Fibroblast of peridontal ligament (primary cell): ENCODE measurements around the gene SLC35F1.

Experiments
- DNase-seq: peaks from one replicate; pipeline ENCODE4 v3.0.0-alpha.2; 2010; ENCODE audit errors: extremely low read depth

The SLC35F1 gene

GRCh38 chr6:118122801-118123200 is 215.7 kb downstream of the SLC35F1 start:
- DNase-seq: no peak

DNA sequence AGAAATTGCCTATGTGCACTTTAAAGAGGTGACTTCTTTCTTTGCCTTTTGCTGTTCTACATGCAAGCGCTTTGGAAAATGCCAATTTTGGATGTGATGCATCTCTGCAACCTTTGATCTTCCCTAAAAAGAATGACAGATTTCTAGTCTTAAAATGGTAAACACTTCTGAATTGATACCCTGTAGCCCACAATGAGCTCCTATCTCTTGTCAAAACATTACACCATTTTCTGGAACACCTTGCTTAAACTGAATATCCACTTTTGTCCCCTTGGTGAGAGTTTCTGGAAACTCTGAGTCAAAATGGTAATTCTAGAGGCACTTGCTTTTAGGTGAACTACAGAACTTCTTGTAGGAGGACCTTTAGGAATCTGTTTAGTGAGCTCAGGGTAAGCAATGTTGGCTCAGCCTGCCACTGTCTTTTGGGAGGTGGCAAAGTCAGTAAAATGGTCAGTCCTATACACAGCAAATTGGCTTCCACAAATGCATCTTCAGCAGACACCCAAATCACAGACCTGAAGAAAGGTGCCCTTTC is 216.5 kb downstream of the SLC35F1 start:
- no peak for DNase-seq

GRCh38 chr6:118124851-118125250 is 217.8 kb downstream of the SLC35F1 start:
- DNase-seq: no peak

DNA sequence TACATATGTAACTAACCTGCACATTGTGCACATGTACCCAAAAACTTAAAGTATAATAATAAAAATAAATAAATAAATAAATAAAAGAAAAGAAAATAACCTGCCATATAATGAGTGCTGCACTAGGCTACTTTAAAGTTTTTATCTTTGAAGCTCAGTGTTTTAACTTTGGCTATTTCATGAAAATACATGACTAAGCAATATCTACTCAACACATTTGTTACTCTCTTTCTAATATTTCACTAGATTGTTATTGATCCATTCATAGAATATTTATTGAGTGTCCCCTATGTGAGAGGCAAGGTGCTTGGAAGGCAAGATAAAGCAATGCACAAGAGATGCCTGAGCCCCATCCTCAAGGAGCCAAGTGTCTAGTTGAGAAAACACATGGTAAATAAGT is 221.7 kb downstream of the SLC35F1 start:
- no peak for DNase-seq

GRCh38 chr6:118134206-118134605 is 227.1 kb downstream of the SLC35F1 start:
- no peak for DNase-seq

DNA sequence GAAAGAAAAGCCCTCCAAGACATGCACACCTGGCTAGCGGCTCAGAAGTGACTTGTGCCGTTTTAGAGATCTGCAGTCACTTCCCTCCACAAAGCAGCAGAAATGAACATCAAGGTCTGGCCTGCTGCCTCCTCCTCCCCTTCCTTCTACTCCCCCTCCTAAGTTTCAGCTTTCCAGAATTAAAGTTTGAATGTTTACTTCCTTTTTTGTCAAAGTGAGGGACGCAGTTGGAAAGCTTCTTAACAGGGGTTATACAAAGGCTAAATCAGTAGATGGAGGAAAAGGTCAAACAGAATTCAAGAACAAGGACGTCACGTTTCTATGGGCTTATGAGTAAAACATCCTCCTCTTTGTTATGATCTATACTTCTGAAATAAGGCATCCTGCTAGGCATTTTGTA is 227.7 kb downstream of the SLC35F1 start:
- DNase-seq: no peak

- no peak for DNase-seq
These were observed 228.3 kb downstream of the SLC35F1 start for GRCh38 chr6:118135371-118135770.

- DNase-seq: no peak
These were observed 234.1 kb downstream of the SLC35F1 start for GRCh38 chr6:118141211-118141610.

DNA sequence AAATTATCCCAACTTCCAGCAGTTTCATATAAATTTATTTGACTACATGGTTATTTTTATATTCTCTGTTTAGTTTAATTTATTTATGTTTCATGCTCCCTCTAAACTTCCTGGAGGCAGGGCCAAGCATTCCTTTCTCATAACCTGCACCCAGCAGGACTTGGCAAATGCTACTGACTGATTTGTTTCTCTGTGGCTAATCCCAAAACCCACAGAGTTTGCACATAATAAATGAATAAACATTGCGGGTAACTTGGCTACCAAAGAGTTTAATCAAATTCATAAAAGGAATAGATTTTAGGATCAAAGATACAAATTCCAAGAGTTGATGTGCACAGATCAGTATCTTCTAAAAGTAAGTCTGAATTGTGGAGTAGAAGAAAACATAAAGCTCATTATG is 239.5 kb downstream of the SLC35F1 start:
- DNase-seq: no peak

GRCh38 chr6:118147511-118147910 is 240.4 kb downstream of the SLC35F1 start:
- DNase-seq: no peak

GRCh38 chr6:118148561-118148960 is 241.5 kb downstream of the SLC35F1 start:
- no peak for DNase-seq

- no peak for DNase-seq
These were observed 245.5 kb downstream of the SLC35F1 start for GRCh38 chr6:118152524-118152923.

- no peak for DNase-seq
These were observed 254.3 kb downstream of the SLC35F1 start for GRCh38 chr6:118161343-118161742.

- DNase-seq: no peak
These were observed 256.5 kb downstream of the SLC35F1 start for GRCh38 chr6:118163542-118163941.

DNA sequence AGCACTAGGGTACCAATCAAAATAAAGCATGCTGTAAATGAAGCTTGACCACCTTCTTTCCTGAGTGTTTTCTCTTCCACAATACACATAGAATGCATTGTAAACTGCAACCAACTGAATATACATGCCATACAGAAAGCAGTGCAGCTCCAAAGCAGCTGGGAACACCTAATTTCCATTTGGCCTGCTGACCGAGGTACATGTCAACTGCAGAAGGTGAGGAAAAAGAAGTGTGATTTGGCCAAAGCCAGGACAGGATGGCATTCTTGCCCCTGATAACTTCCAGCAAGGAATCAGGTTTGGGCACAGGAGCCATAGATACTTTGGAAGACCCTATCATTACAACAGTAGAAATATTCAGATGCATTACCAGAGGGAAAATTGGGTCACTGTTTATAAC is 258.4 kb downstream of the SLC35F1 start:
- no peak for DNase-seq

DNA sequence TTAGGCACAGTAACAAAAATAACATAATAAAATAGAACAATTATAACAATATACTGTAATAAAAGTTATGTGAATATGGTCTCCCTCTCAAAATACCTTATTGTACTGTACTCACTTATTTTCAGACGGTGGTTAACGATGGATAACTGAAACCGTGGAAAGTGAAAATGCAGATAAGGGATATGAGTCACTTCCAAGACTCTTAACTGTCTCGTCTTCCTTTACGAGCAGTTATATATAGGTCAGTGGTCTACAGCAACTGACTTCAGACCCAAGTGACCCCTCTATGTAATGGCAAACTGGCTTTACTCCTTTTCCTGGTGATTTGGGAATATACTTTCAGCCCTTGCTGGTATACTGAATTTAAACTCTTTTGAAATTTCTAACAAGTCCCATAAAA is 261.4 kb downstream of the SLC35F1 start:
- no peak for DNase-seq

DNA sequence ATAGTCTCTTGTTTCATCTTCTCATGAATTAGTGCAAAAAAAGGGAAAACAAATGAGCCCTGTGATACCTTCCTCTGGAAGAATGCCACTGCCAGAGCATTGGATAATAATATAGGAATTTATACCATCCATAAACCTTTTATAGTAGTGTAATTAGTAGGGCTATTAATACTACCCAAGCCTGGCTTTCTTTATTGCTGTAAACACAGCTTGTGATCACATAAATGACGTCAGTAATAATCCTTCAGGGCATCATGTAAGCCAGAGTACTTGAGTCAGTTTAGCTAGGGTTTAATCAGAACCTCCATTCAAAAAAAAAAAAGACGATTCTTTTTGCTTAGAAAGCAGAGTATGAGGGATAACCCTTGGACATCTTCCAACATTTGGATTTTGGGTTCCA is 264.8 kb downstream of the SLC35F1 start:
- no peak for DNase-seq

- DNase-seq: no peak
These were observed 267.0 kb downstream of the SLC35F1 start for GRCh38 chr6:118174071-118174470.

DNA sequence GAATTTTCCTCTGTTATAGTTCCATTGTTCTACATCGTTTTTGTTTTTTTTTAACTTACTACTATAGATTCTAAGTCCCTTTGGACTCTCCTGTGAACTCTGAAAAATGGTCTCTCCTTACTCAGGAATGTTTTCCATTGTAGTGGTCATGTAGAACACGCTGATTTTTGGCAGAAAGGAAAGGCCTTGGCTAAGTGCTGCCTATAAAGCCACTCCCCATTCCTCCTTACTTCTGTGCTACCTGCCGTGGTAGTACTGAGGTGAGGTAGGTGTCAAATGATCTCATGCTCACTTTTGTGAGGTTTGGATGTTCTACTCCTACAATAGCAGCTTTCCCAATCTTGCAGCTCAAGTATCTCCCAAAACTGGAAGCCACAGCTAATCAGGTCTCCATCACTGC is 270.7 kb downstream of the SLC35F1 start:
- no peak for DNase-seq

DNA sequence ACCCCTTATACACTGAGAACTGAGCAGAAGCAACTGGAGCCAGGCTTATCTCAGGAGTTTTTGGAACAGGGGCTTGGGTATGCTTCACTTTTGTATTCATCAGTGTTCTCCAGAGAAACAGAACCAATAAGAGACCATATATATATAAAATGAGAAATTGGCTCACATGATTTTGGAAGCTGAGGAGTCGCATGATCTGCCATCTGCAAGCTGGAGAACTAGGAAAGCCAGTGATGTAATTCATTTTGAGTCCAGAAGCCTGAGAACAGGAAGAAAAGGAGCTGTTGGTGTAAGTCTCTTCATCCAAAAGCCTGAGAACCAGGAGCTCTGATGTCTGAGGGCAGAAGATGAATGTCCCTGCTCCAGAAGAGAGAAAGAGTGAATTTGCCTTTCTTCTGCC is 272.0 kb downstream of the SLC35F1 start:
- DNase-seq: no peak

GRCh38 chr6:118186672-118187567 is 279.9 kb downstream of the SLC35F1 start:
- DNase-seq: no peak

- DNase-seq: no peak
These were observed 280.6 kb downstream of the SLC35F1 start for GRCh38 chr6:118187568-118188164.

- no peak for DNase-seq
These were observed 281.5 kb downstream of the SLC35F1 start for GRCh38 chr6:118188561-118188960.
